HG02938 (cell line): ENCODE results near the gene GIT1.

Experiments
- ATAC-seq: cut with Tn5 transposase; IDR thresholded peaks from one replicate; pipeline ENCODE4 v1.9.1; 2021; ENCODE audit warnings: mild to moderate bottlenecking, moderate library complexity; ENCODE audit not compliant: unreplicated experiment

The GIT1 gene

GRCh38 chr17:29594519-29595090 is 5.2 kb upstream of the GIT1 start:
- ATAC-seq: no peak

DNA sequence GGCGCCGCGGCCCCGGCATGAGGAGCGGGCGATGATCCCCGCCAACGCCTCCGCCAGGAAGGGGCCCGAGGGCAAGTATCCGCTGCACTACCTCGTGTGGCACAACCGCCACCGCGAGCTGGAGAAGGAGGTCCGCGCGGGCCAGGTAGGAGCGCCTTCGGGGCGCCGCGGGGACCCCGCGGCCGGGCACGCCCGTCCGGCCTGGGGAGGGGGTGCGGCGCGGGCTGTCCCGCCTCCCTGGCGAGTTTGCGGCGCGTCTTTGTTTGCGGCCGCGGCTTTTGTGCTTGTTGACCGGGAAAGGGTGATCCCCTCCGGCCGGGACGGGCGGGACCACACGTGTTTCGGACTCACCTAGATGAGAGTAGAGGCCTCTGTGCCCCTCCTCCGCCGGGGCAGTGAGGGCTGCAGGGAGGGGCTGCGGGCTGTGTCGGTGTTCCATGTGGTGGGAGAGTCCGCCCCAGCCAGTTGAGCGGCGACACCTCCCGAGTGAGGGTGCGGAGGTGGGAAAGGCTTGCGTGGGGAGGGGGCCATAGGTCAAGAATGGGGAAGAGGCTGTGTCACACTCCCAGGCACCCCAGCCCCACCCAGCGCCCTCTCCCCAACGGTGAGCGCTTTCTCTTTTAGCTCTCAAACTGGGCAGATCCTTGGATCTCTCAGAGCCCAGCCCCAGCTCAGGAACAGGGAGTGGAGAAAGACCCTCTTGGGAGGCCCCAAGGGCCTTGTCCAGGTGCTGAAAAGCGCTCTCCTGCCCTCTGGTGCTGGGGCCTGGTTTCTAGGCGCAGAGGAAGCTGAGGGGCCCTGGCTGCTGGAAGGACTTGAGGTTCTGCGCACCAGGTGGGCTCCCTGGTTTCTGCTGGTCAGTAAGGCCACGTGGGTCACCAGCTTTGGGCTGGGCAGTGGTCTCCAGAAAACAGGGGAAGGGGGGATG is 4.4 kb upstream of the GIT1 start:
- no peak for ATAC-seq

- ATAC-seq: no peak
Observed at GRCh38 chr17:29592850-29593551, 3.6 kb upstream of the GIT1 start, which contains the start of gene ANKRD13B. Gene ANKRD13B (plus strand): TSS chr17:29593132. CDS start chr17:29593622, 490 bp downstream.

DNA sequence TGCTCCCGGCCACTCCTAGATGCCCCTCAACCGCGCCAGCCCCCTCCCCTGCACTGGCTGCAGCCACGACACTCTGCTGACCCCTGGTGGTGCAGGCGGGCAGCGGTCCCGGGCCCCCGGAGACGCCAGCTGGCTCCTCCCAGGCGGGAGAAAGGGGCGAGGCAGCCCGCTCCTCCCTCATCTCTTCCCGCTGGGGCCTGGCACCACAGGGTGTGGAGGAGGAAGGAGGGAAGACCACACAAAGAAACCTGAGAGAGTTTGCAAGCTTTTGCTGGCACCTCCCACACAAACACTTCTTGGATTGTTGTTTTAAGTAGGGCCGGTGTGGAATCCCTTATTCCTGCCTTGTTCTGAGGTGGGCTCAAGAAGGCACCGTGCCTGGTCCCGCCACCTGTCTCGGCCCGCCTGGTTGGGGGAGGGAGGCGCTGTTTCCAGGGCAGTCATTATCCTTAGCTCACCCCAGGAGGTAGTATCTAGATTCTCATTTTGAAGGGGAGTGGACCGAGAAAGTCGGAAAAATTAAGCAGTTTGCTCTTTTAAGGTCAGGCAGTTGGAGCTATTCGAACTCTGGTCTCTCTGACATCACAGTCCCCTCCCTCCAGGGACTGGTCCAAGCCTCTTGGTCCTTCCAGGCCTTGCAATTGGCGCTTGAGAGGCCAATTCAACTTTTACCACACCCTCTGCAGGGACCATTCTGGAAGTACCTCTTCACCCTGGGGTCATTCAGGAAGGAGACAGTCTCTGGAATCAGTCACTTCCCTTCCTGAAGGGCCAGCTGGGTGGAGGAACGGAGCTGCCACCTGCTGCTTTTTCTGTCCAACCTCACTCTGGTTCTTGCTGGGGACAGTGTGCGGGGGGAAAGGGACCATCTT is 2.5 kb upstream of the GIT1 start:
- no peak for ATAC-seq

GRCh38 chr17:29591146-29591736 is 1.8 kb upstream of the GIT1 start:
- no peak for ATAC-seq

- no peak for ATAC-seq
Observed at GRCh38 chr17:29590411-29591145, 1.1 kb upstream of the GIT1 start.

GRCh38 chr17:29588562-29589411 is 661 bp downstream of the GIT1 start:
- no peak for ATAC-seq

GRCh38 chr17:29588017-29588561 is 1.4 kb downstream of the GIT1 start:
- no peak for ATAC-seq

DNA sequence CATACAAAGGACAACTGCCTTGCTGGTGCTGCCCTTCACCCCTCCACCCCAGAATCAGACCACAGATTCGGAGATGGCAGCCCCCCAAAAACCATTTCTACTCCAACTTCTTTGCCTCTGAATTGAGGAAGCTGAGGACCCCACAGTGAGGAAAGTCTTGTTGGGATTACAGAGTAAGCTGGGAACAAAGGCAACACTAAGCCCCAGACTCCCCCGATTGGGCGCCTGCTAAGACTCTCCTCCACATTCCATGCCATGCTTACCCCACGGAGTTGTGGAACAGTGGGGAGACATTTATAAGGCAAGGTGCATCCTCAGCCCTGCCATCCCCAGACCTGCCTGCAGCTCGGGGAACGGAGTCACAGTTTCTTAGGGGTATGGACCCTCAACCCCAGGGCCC is 1.9 kb downstream of the GIT1 start:
- ATAC-seq: no peak

DNA sequence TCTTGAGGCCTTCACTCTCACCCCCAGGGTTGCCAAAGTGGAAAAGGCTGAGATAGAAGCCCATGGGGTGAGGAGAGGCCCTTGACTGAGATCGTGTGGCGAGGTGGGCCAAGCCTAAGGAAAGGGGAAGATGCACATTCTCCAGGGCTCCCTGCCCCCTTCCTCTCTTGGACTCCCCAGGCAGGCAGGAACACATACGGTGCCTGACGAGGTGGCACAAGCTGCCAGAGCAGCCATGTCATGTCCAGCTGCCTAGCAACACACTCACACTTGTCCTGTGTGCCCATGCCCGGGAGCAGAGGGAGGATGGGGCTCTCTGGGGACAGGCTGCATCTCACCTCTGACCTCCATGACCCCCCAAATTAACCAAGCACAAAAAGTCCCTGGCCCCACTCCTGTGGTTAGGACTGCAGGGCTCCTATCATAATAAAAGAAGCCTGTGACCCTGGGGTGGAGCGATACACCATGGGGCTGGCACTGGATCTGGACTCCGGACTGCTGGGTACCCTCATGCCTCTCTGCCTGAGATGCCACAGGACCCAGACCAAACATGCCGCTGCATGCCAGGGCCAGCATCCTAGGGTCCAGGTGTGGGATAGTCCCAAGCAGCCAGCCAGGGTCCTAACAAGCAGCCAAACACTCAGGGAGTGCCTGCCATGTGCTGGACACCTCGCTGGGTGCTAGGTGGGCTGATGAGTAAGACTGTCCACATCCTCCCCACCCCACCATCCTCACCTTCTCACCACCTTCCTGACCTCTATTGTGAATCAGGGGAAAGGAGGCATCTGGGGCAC is 2.6 kb downstream of the GIT1 start:
- ATAC-seq: no peak

DNA sequence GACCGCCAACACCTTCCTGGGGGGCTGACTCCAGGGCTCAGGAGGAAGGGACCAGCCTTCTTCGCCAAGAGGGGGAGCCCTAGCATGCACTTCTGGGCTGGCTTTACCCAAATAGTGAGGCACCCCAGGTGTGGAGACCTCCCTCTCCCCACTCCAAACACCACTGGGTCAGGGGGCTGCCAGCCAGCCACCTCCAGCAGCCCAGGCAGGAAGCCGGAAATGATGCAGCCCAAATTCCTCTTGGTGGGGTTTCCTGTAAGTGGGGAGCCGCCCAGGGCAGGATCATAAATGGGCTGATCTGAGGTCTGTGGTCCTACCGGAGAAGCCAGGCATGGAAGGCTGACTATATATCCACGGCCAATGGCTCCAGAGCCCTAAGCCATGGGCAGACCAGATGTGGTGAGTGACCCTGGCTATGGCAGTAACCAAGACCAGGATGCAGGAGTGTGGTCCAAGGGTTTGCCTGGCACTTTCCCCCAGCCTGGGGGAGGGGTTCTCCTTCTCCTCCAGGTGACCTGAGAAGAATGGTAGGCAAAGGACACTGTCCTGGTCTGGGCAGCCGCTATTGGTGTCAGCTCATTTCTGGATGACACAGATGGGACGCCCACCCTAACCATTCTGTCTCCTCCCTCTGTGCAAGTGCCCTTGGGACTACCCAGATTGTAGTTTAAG is 4.2 kb downstream of the GIT1 start:
- no peak for ATAC-seq

DNA sequence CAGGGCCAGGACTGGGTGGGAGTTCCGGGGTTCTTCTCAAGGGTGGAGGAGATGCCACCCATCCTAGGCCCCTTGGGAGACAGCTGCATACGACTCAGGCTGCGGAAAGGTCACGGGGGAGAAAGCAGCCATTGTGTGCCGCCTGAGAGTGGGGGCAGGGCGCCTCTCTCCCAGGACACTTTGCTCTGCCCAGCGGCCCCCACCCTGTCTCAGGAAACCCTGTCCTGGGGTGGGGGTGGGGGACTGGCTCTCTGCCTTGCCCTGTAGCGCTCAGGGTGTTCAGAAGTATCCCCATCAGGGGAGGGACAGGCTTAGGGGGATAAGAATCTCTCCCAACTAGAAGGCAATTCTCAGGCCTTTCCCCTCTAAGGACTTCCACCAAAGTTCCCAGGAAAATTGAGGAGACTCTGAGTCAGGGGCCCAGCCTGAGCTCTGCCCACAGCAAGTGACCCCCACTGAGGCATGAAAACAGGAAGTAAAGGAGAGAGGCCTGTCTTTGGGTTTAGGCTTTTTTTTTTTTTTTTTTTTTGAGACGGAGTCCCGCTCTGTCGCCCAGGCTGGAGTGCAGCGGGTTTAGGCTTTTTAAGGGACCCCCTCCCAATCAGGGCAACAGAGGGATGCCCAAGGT is 4.9 kb downstream of the GIT1 start:
- ATAC-seq: no peak

DNA sequence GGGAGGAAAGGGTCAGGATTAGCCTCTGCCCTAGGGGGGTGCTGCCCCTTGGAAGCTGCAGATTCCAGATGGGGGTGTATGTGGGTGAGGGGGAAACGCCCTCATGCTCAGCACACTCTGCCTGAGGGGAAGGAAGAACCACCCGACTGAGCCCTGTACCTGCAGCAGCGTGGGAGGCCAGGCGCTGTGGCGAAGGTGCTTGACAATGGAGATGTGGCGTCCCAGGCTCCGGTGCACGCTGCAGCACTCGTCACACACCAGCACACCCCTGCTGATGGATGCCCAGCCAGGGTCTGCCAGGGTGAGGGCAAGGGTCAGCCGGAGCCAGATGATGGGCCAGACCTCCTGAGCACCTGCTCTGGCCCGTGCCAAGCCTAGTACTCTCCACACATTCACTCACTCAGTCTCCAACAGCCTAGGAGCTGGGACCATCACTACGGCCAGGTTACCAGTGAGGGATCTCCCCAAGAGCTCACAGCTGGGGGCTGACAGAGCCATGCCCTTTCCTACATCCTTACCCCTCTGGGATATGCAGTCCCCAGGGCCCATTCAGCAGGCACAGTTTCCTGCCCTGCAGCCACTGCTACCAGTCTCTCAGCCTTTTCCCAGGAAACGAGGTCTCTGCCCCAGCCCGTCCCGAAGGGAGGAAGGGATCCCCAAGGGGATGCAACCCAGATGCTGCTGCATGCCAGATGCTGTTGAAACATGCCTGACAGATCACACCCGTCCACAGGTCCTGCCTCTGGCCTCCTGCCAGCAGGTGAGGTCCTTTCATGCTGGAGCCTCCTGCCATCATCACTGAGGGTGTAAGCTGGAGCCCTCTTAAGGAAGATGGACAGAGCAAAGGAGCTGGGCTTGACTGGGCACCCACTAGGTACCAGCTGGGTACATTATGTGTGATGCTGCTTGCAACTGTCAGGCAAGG is 5.9 kb downstream of the GIT1 start:
- no peak for ATAC-seq

- ATAC-seq: no peak
Observed at GRCh38 chr17:29582772-29583171, 6.7 kb downstream of the GIT1 start.

GRCh38 chr17:29582254-29582765 is 7.1 kb downstream of the GIT1 start:
- no peak for ATAC-seq
